Transverse colon (tissue), 4 donors: ENCODE measurements around the gene SUGCT. TPM values are rescaled to one million over a fixed set of nuclear protein-coding genes. Genes with fewer than 3 reads are reported as not detected.

Source experiments
- DNase-seq: peaks from one replicate; pipeline ENCODE4 v3.0.0-alpha.2; 2019
- H3K27ac ChIP-seq, 4 donors: fragments of 200-600 bp; sonication (generic); 2 replicates each; pipeline ENCODE4 v1.5.1; 2016 to 2018; ENCODE audit warnings: inconsistent platforms in 4 of 4
- H3K27me3 ChIP-seq: fragments of 200-600 bp; sonication (generic); 2 replicates; pipeline ENCODE4 v1.5.1; 2017; ENCODE audit warnings: inconsistent platforms
- H3K36me3 ChIP-seq, 4 donors: fragments of 200-600 bp; sonication (generic); 2 replicates each; pipeline ENCODE4 v1.5.1; 2017 to 2019; ENCODE audit warnings: inconsistent platforms in 4 of 4
- H3K4me1 ChIP-seq, 4 donors: fragments of 200-600 bp; sonication (generic); 2 replicates each; pipeline ENCODE4 v1.5.1; 2017 to 2020; ENCODE audit warnings: inconsistent platforms in 4 of 4
- H3K4me3 ChIP-seq, 4 donors: fragments of 200-600 bp; sonication (generic); 1 replicate in 1 of 4; 2 replicates in 3 of 4; pipeline versions ENCODE4 v1.5.1 to v1.6.1; 2017 to 2019; ENCODE audit warnings: inconsistent platforms in 4 of 4
- H3K9me3 ChIP-seq, 2 donors: fragments of 200-600 bp; sonication (generic); 2 replicates each; pipeline ENCODE4 v1.5.1; 2017 to 2019; ENCODE audit warnings: inconsistent platforms in 2 of 2
- EP300 ChIP-seq: sonication (generic); formaldehyde crosslinking; IDR thresholded peaks from one replicate; pipeline ENCODE4 v1.6.1; 2017; ENCODE audit warnings: antibody characterized with exemption, low read depth
- POLR2A ChIP-seq: fragments of 450-650 bp; IDR thresholded peaks from one replicate; pipeline ENCODE4 v1.6.1; 2016; ENCODE audit warnings: antibody characterized with exemption, mild to moderate bottlenecking, moderate library complexity
- POLR2AphosphoS5 ChIP-seq, 3 donors: sonication (generic); formaldehyde crosslinking; IDR thresholded peaks; one replicate each; pipeline ENCODE4 v1.6.1; 2016; ENCODE audit warnings: antibody characterized with exemption in 3 of 3
- WGBS, 2 donors: methylation state at CpG; one replicate each; pipeline ENCODE4 v1.1.5; 2018; ENCODE audit warnings: low coverage in 1 of 2; 5-methylcytosine and 5-hydroxymethylcytosine counted together
- in situ Hi-C, 4 donors: fragments of 200-750 bp; cut with MboI; loops; one replicate each; pipeline versions ENCODE4 v1.15.0 to v1.15.1; 2017; ENCODE audit warnings: low sequenced_read_pairs in 3 of 4, low pct_ligation_motif_present in 1 of 4, low pct_unique_long_range_greater_than_20kb in 1 of 4
- intact Hi-C: fragments of 100-400 bp; cut with DNase I; formaldehyde crosslinking; loops from one replicate; pipeline ENCODE4 v1.15.1; 2023; ENCODE audit warnings: low total_unique reads
- total RNA-seq, 4 donors: library from RNA; depleted of rRNA; stranded (reverse); fragments of >200 nt; gene quantifications; one replicate each; pipeline ENCODE4 v1.1.0, GENCODE V29; 2016
- TF ChIP-seq, protein P1 (sequence below), 5 experiments: fragments of 200-600 bp in 3 of 5; fragments of 450-650 bp in 2 of 5; sonication (generic) in 3 of 5; IDR thresholded peaks; 1 replicate in 2 of 5; 2 replicates in 3 of 5; pipeline ENCODE4 v1.5.1; 2016 to 2017; ENCODE audit warnings: antibody characterized with exemption in 5 of 5, inconsistent platforms in 3 of 5, mild to moderate bottlenecking in 2 of 5, moderate library complexity in 1 of 5

Gene SUGCT
- total RNA-seq, 4 donors from 2014 or later: 2.6 to 44.5 (median 15.9) TPM

DNA sequence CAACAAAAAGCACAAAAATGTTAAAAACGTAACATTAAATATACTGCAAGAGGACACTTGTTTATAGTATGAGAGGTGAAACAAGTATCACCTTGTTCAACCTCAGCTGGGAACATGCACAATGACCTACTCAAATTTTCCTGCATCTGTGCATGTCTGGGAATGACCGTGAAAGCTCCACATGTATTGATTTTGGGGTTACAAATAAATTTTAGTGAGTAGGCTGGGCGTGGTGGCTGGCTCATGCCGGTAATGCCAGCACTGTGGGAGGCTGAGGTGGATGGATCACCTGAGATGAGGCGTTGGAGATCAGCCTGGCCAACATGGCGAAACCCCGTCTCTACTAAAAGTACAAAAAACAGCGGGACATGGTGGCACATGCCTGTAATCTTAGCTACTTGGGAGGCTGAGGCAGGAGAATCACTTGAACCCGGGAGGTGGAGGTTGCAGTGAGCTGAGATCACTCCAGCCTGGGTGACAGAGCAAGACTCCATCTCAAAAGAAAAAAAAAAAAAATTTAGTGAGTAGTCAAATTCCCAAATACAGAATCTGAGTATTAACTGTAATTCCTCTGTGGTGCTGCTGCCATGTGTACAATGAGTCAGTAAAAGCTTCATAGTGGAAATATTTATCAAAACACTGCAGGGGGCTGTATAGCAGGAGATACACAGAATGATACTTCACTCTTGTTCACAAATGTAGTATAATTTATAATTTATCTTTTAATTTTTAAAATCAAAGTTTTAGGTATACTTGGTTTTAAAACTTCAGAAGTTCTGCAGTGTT, 41.1 kb downstream of the SUGCT start:
- WGBS, 2 donors: 88 to 97% methylated on average over 6 to 9 of the region's 9 CpGs
- Histone ChIP-seq H3K4me1 (no peaks in the 10 kb centered on the region), H3K9me3 (no peaks in the 10 kb centered on the region), H3K36me3 (no peaks in the 10 kb centered on the region), H3K4me3 (no peak overlapping the region), H3K27me3 (no peaks in the 10 kb centered on the region), H3K27ac (no peak overlapping the region)
- in situ Hi-C loops: no loop called here
- intact Hi-C loops: no loop called here
- TF ChIP-seq POLR2AphosphoS5 (IDR thresholded peaks at IDR 0.05) (no peak), EP300 (no peak), POLR2A (no peak)
- TF ChIP-seq, protein P1, sequence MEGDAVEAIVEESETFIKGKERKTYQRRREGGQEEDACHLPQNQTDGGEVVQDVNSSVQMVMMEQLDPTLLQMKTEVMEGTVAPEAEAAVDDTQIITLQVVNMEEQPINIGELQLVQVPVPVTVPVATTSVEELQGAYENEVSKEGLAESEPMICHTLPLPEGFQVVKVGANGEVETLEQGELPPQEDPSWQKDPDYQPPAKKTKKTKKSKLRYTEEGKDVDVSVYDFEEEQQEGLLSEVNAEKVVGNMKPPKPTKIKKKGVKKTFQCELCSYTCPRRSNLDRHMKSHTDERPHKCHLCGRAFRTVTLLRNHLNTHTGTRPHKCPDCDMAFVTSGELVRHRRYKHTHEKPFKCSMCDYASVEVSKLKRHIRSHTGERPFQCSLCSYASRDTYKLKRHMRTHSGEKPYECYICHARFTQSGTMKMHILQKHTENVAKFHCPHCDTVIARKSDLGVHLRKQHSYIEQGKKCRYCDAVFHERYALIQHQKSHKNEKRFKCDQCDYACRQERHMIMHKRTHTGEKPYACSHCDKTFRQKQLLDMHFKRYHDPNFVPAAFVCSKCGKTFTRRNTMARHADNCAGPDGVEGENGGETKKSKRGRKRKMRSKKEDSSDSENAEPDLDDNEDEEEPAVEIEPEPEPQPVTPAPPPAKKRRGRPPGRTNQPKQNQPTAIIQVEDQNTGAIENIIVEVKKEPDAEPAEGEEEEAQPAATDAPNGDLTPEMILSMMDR (IDR thresholded peaks at IDR 0.05): no peak
- no peak for DNase-seq

- Histone ChIP-seq H3K4me1 (no peaks in the 10 kb centered on the region), H3K36me3 (no peaks in the 10 kb centered on the region), H3K27me3 (no peaks in the 10 kb centered on the region), H3K9me3 (no peaks in the 10 kb centered on the region), H3K27ac (no peak overlapping the region), H3K4me3 (no peak overlapping the region)
- DNase-seq: no peak
- TF ChIP-seq POLR2AphosphoS5 (IDR thresholded peaks at IDR 0.05): no peak
- no peak for TF ChIP-seq POLR2A
- no peak for TF ChIP-seq EP300
- TF ChIP-seq, protein P1 (IDR thresholded peaks at IDR 0.05): no peak
- in situ Hi-C loops: no loop called here
- 81 to 90% methylated on average over 4 to 5 of the region's 5 CpGs for WGBS, 2 donors
- intact Hi-C loops: no loop called here
These were observed 42.3 kb downstream of the SUGCT start for GRCh38 chr7:40177071-40177470.

GRCh38 chr7:40182452-40182851, 47.6 kb downstream of the SUGCT start:
- no peaks in the 10 kb centered on the region for H3K4me1 ChIP-seq
- no peak for TF ChIP-seq POLR2AphosphoS5 (IDR thresholded peaks at IDR 0.05)
- TF ChIP-seq, protein P1 (IDR thresholded peaks at IDR 0.05): no peak
- TF ChIP-seq EP300: no peak
- TF ChIP-seq POLR2A: no peak
- WGBS, 2 donors: 59 to 72% methylated on average over 2 to 4 of the region's 4 CpGs
- H3K9me3 ChIP-seq: no peaks in the 10 kb centered on the region
- intact Hi-C loops: no loop called here
- no peaks in the 10 kb centered on the region for H3K27me3 ChIP-seq
- no peaks in the 10 kb centered on the region for H3K36me3 ChIP-seq
- no peak overlapping the region for H3K4me3 ChIP-seq
- H3K27ac ChIP-seq: no peak overlapping the region
- in situ Hi-C loops: no loop called here
- DNase-seq: no peak

- DNase-seq: no peak
- no peaks in the 10 kb centered on the region for H3K27me3 ChIP-seq
- TF ChIP-seq POLR2A (no peak), EP300 (no peak), POLR2AphosphoS5 (IDR thresholded peaks at IDR 0.05) (no peak)
- TF ChIP-seq, protein P1 (IDR thresholded peaks at IDR 0.05): no peak
- no peaks in the 10 kb centered on the region for H3K4me1 ChIP-seq
- H3K36me3 ChIP-seq: no peaks in the 10 kb centered on the region
- no peak overlapping the region for H3K4me3 ChIP-seq
- intact Hi-C loops (no loop called here), in situ Hi-C loops (no loop called here)
- WGBS, 2 donors: 50 to 69% methylated on average over 1 of the region's 1 CpG
- no peaks in the 10 kb centered on the region for H3K9me3 ChIP-seq
- H3K27ac ChIP-seq: no peak overlapping the region
These were observed 51.8 kb downstream of the SUGCT start for GRCh38 chr7:40186586-40186985.
